Fibroblast of mammary gland (primary cell): Measurements from ENCODE around the gene MMUT.
"Not testable (repeated sequence)": the region's sequence is repeated elsewhere in the genome, so short reads cannot be mapped to it uniquely, and the experiment has no call there.

ENCODE experiments used
- DNase-seq: peaks from one replicate; pipeline ENCODE4 v3.0.0-alpha.2; 2010; ENCODE audit warnings: low read depth
- H3K4me3 ChIP-seq: 2 replicates; pipeline ENCODE4 v1.5.1; 2011; ENCODE audit warnings: low read depth, mild to moderate bottlenecking, low read length, moderate library complexity; ENCODE audit not compliant: control insufficient read depth
- CTCF ChIP-seq: conservative IDR thresholded peaks from 2 replicates; pipeline ENCODE4 v1.5.1; 2011; ENCODE audit warnings: low read depth, low read length, inconsistent platforms; ENCODE audit not compliant: control insufficient read depth, insufficient read depth

MMUT gene

GRCh38 chr6:49406250-49406970 lies 56.6 kb downstream of the MMUT start:
- TF ChIP-seq CTCF, result no peak
- peak; percentile 32 for DNase-seq
- no peak overlapping the region for H3K4me3 ChIP-seq

- no peak for DNase-seq
- no peak for TF ChIP-seq CTCF
- H3K4me3 ChIP-seq, result no peak overlapping the region
These were observed 62.0 kb downstream of the MMUT start for GRCh38 chr6:49401063-49401462.

GRCh38 chr6:49386667-49387508 lies 76.2 kb downstream of the MMUT start:
- DNase-seq, H3K4me3 ChIP-seq: not testable (repeated sequence)

GRCh38 chr6:49384904-49385303 lies 78.1 kb downstream of the MMUT start:
- no peak for TF ChIP-seq CTCF
- no peak overlapping the region for H3K4me3 ChIP-seq
- DNase-seq, result peak; percentile 8
